ENCODE measurements around the gene GINM1.

GINM1 gene

DNA sequence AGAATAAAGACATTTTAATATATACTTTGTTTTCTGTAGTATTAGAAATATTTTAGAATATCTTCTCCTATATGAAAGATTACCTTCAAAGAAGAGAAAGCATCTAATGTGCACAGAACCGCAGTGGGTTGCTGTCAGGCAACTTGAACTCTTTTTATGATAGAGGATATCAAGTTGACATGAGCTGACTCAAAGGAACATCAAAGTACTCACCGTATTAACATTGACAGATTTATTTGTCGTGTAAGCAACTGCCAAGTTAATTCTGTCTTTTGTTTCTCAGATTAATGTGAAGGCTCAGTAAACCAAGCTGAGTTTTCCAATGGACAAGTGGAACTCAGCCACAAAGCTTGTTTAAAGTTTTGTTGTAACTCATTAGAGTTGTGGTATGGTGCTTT, 2.2 kb upstream of the GINM1 start:
- TF ChIP-seq CTCF (IDR thresholded peaks at IDR 0.05; ENCODE audit: low read length) (no peak), EZH2 (IDR thresholded peaks at IDR 0.05; ENCODE audit: borderline replicate concordance, low read length) (no peak)
- no peaks in the 10 kb centered on the region for H3K9me2 ChIP-seq (ENCODE audit: low read depth, low read length)
- no peaks in the 10 kb centered on the region for H3F3A ChIP-seq (ENCODE audit: insufficient read depth, low read length)
- no peak overlapping the region for H3K4me3 ChIP-seq (ENCODE audit: low read depth, low read length, poor library complexity, severe bottlenecking)
- no peak overlapping the region for H3K4me2 ChIP-seq (ENCODE audit: low read length)
- no peaks in the 10 kb centered on the region for H3K27me3 ChIP-seq (ENCODE audit: insufficient read depth, low read length)
- H3K9ac ChIP-seq (ENCODE audit: low read length): no peak overlapping the region
- H3K9me3 ChIP-seq (ENCODE audit: low read length): no peaks in the 10 kb centered on the region
- H3K4me1 ChIP-seq (ENCODE audit: insufficient read depth, low read length, severe bottlenecking): peaks cover 25% of the 10 kb centered on the region
- peaks cover 14% of the 10 kb centered on the region for H3K79me2 ChIP-seq (ENCODE audit: insufficient read depth, low read length)
- H2AFZ ChIP-seq (ENCODE audit: low read length): 0 out of 2 replicates have a peak overlapping the region, but pooled peaks have one; percentile 4
- no peaks in the 10 kb centered on the region for H4K20me1 ChIP-seq (ENCODE audit: insufficient read depth, low read length)
- no peak overlapping the region for H3K27ac ChIP-seq (ENCODE audit: low read depth, low read length, poor library complexity, severe bottlenecking)
- H3K36me3 ChIP-seq (ENCODE audit: insufficient read depth, low read length): peaks cover 3% of the 10 kb centered on the region; the same call in 1 of the 2 replicates

GRCh38 chr6:149566410-149567193, 427 bp downstream of the GINM1 start:
- Histone ChIP-seq H3K27me3 (ENCODE audit: insufficient read depth, low read length) (no peaks in the 10 kb centered on the region), H3K79me2 (ENCODE audit: insufficient read depth, low read length) (peaks cover 36% of the 10 kb centered on the region), H3K9me3 (ENCODE audit: low read length) (no peaks in the 10 kb centered on the region), H4K20me1 (ENCODE audit: insufficient read depth, low read length) (no peaks in the 10 kb centered on the region), H3K27ac (ENCODE audit: low read depth, low read length, poor library complexity, severe bottlenecking) (peak overlapping the region; percentile 40), H3K4me3 (ENCODE audit: low read depth, low read length, poor library complexity, severe bottlenecking) (peak overlapping the region; percentile 99), H3K4me2 (ENCODE audit: low read length) (peak overlapping the region; percentile 61), H2AFZ (ENCODE audit: low read length) (no peak overlapping the region), H3F3A (ENCODE audit: insufficient read depth, low read length) (no peaks in the 10 kb centered on the region), H3K4me1 (ENCODE audit: insufficient read depth, low read length, severe bottlenecking) (peaks cover 25% of the 10 kb centered on the region), H3K9me2 (ENCODE audit: low read depth, low read length) (no peaks in the 10 kb centered on the region), H3K9ac (ENCODE audit: low read length) (peak overlapping the region; percentile 99), H3K36me3 (ENCODE audit: insufficient read depth, low read length) (peaks cover 3% of the 10 kb centered on the region; the same call in 1 of the 2 replicates)
- TF ChIP-seq EZH2 (IDR thresholded peaks at IDR 0.05; ENCODE audit: borderline replicate concordance, low read length) (no peak), CTCF (IDR thresholded peaks at IDR 0.05; ENCODE audit: low read length) (no peak)

DNA sequence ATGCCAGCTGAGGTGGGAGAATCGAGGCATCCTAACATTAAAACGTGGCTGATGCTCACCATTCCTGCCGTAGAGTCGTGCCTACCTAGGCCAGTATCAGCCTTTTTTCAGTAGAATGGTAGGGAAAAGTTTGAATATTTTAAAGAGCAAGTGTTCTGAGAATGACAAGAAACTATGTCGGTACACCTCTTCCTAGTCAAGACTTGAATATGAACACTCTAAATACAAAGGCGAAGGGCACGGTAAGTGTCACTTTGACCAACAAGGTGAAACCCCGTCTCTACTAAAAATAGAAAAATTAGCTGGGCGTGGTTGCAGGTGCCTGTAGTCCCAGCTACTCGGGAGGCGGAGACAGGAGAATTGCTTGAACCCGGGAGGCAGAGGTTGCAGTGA, 1.0 kb downstream of the GINM1 start:
- Histone ChIP-seq H3K79me2 (ENCODE audit: insufficient read depth, low read length) (peaks cover 38% of the 10 kb centered on the region), H2AFZ (ENCODE audit: low read length) (no peak overlapping the region), H3K4me3 (ENCODE audit: low read depth, low read length, poor library complexity, severe bottlenecking) (peak overlapping the region; percentile 99), H3K27me3 (ENCODE audit: insufficient read depth, low read length) (no peaks in the 10 kb centered on the region), H4K20me1 (ENCODE audit: insufficient read depth, low read length) (no peaks in the 10 kb centered on the region), H3K9me2 (ENCODE audit: low read depth, low read length) (no peaks in the 10 kb centered on the region), H3K27ac (ENCODE audit: low read depth, low read length, poor library complexity, severe bottlenecking) (peak overlapping the region; percentile 40), H3K9me3 (ENCODE audit: low read length) (no peaks in the 10 kb centered on the region), H3K9ac (ENCODE audit: low read length) (peak overlapping the region; percentile 99), H3K36me3 (ENCODE audit: insufficient read depth, low read length) (peaks cover 3% of the 10 kb centered on the region; the same call in 1 of the 2 replicates), H3K4me2 (ENCODE audit: low read length) (peak overlapping the region; percentile 61), H3K4me1 (ENCODE audit: insufficient read depth, low read length, severe bottlenecking) (peaks cover 25% of the 10 kb centered on the region), H3F3A (ENCODE audit: insufficient read depth, low read length) (no peaks in the 10 kb centered on the region)
- TF ChIP-seq EZH2 (IDR thresholded peaks at IDR 0.05; ENCODE audit: borderline replicate concordance, low read length): no peak
- TF ChIP-seq CTCF (IDR thresholded peaks at IDR 0.05; ENCODE audit: low read length): no peak

Measured in OCI-LY1 (cell line).